GM18520 (cell line): ENCODE measurements around the gene ZNF385D.
"Not testable (repeated sequence)": the region's sequence is repeated elsewhere in the genome, so short reads cannot be mapped to it uniquely, and the experiment has no call there.

Source experiments
- ATAC-seq: cut with Tn5 transposase; IDR thresholded peaks from one replicate; pipeline ENCODE4 v1.9.1; 2021; ENCODE audit not compliant: unreplicated experiment

ZNF385D gene

DNA sequence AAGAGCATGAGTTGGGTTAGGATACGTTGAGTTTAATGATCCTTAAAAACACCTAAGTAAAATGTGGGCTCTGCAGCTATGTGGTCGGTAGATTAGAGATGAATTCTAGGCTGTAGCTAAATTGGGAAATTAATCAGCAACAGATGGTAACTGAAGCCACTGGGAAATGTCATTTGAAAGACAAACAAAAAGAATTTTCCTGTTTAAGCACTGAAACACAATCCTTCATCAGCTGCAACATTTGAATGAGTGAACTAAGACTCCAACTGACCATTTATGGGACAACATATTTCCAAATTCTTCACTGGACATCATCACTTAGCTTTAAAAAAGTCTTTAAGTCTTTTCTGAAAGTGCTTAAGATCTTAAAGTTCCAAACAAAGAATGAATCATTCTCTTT lies 226.9 kb downstream of the ZNF385D start:
- ATAC-seq, result no peak

DNA sequence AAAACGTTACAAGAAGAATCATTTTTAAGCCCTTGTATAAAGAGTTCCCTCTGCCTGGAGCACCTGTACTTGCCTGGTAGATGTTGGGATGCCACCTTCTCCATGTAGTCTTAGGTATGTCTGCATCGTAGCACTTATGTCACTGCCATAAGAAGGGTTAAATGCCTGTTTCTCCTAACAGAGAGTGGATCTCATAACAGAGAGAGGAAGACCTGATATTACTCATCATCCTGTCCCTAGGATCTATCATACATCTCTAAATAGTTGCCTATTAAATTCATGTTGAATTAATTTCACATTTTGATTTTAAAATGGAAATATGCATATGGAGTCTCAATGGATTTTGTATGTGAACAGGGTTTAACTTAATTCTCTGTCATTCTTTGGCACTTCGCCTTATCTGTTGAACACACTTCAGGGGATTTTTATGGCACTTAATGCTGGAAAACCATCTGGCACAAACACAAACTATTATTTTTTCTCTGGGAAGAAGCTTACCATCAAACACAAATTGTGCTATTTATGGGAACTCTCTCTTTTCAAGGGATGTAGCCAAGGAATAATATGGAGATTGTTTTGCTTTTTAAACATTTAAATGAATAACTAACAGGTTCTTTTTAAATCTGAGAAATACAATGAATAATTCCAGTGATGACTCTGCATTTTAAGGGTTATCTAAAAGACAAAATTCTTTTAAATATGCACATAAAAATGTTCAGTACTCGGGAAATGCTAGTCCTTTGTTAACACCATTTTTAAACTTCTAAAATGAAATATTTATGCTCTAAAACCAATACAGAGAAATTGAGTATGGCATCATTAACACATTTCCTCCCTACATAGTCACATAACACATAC lies 230.7 kb downstream of the ZNF385D start:
- no peak for ATAC-seq

DNA sequence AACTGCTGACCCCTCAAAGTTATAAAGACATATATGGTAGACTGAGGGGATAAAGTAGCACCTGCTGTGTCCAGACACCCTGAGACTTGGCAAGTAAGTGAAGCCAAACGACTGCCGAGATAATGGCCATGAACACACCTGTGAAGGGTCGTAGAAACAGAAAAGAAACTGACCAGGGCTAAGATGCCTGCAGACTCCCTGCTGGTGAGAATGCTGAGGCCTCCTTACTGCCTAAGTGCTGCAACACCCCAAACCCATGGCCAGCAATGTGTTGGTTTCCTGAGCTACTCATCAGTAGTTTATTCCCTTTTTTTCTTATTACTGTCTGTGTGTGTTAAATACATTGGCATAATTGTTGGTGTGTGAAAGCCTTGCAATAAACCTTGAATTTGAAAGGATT lies 233.8 kb downstream of the ZNF385D start:
- no peak for ATAC-seq

DNA sequence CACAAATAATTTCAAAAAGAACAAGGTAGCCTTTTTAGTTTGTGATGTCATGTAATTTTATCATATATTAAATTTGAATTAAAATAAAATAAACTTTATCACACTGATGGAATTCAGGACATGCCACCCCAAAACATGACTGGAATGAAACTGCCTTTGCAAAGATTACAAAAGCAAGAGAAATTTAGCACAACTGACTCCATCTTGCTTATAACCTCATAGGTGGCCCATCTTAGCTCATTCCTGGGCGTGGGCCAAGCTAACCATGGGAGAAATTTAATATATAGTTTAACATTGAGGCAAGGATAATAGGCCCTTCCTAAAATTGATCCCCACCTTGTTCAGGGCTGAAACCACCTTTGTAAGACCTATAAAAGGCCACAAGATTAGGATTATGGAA lies 235.6 kb downstream of the ZNF385D start:
- ATAC-seq, result no peak

DNA sequence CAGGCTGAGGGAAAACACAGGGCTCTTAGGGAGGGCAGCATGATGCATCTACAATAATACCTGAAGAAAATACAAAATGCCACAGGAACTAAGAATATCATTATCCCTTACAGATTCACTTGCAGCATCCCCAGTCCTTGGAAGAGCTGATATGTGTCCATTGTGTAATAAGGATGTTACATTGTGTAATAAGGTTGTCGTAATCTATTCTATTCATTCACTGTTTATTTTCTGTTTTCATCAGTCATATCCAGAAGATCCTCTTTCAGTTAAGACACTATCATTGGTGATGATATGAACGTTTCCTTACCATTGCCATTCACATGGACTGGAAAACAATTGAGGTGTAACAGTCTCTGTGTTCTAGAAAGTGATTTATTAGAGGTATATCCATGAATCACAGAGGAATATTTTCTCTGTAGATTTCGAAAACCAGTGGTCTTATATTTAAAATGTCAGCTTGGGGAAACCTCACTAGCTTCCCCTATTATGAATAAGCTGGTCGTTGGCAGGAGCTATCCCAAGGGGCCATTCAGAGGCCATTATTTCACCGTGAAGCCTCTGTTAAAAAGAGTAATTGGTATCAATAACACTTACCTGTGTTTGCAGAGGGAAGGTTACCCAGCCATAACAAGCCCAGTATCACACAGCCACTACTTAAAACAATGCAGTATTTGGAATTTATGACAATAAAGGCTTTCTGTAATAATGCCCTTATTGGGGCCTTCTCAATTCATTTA lies 241.1 kb downstream of the ZNF385D start:
- no peak for ATAC-seq

DNA sequence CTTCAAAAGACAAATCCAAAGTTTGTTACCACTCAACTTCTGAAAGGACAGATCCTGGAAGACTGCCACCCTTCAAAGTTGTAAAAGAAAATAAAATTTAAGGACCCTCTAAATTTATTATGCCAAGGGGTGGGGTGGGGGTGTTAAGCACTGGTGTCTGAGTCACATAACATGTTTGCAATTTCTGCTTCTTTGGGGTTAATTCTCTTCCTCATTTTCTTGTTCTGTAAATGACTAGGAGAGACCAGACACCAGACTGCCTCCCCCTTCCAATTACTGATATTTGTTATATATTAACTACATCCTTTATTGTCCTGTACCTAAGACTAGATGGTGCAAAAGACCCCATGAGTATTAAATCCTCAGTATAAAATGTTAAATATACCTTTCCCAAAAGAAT lies 242.8 kb downstream of the ZNF385D start:
- ATAC-seq, result no peak

DNA sequence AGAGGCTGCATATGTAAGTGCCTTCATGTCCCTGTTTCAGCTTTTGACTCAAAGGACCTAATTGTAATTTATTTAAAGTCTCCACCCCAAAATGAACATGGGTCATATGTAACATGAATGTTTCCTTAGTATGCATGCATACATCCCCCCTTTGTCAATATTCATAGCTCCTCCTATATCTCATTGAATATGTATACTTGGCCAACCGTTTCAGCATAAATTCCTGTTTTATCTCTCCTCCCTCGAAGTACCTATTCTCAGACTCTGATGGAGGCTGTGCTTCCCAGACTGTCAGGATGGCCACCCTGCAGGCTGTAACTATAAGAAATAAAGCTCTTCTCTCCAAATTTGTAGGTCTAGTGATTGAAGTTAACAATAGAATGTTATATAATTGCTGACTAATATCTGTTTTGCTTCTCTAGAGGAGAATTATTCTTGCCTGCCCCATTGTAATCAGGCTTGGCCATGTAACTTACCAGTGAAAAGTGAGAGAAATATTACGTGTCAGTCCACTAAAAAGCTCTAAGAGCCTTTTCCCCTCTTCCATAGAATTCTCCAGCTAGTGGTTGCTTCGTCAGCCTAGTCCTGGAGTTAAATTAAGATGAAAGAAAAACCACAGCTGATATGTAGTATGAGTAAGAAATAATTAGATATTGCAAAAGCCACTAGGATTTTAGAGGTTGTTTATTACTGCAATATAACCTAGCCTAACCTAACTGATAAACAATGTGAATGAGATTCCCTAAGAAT lies 245.1 kb downstream of the ZNF385D start:
- ATAC-seq, result no peak

DNA sequence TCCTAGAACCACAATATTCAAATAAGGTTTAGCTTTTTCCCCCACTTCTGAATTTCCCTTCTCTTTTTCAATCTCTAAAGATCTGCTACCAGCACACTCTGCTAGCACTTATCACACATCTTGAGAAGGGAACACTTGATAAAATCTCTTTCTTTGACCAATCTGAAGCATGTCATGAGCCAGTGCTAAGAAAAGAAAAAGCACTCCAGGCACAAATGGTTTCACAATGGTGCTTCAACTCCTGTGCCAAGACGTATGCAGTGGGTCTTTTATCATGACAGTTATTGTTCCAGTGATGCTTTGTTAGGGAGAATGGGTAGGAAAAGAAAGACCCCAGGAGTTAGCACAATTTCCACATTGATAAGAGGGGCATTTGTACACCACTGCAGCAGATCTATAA lies 248.4 kb downstream of the ZNF385D start:
- ATAC-seq, result no peak

DNA sequence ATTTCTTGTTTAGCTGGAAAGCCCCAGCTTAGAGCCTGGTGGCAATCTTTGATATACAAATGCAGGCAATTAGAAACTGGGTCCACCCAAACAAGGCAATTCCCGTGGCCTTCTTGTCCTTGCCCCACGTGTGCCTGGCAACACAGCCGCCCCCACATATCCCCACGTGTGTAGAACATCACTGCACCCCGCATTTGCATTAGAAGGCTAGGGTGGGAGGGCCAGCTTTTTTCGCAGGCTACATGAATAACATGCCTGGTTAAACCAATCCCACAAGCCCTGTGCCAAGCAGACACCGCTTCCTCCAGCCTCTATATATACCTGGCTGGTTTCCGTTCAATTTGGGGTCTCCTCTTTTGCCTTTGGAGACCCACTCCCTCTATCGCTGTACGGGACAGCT lies 250.2 kb downstream of the ZNF385D start:
- ATAC-seq, result no peak

DNA sequence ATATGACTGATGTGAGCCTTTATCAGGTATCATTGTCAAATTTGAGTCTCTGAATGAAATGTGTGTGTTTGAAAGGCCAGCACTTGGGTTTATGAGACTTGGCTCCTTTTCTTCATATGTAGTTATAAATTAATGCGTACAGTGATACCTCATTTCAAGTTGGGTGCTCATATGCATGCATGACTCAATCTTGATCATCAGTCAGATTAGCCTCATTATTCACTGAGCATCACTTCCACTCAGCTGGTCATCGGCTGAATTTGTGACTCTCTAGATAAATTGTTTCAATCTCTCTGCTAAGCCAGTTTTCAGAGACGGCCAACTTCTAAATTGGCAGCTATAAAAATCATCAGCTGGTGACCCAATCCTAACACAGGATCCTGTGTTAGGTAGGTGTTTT lies 260.3 kb downstream of the ZNF385D start:
- not testable (repeated sequence) for ATAC-seq

DNA sequence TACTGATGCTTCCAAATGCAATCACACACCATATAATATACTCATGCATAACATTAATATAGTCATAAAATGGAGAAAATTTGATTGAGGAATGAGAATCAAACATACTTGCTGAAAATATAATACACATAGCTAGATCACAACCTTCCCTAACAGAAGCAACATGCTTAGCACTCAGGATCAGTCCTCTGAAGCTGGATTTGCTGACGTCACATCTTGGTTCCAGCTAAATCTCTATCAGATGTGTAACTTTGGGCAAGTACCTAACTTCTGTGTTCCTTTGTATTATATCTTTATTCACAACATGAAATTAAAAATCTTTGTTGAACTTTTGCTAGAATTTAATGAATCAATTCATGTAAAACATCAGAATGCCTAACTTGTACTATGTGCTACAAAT lies 263.5 kb downstream of the ZNF385D start:
- no peak for ATAC-seq

DNA sequence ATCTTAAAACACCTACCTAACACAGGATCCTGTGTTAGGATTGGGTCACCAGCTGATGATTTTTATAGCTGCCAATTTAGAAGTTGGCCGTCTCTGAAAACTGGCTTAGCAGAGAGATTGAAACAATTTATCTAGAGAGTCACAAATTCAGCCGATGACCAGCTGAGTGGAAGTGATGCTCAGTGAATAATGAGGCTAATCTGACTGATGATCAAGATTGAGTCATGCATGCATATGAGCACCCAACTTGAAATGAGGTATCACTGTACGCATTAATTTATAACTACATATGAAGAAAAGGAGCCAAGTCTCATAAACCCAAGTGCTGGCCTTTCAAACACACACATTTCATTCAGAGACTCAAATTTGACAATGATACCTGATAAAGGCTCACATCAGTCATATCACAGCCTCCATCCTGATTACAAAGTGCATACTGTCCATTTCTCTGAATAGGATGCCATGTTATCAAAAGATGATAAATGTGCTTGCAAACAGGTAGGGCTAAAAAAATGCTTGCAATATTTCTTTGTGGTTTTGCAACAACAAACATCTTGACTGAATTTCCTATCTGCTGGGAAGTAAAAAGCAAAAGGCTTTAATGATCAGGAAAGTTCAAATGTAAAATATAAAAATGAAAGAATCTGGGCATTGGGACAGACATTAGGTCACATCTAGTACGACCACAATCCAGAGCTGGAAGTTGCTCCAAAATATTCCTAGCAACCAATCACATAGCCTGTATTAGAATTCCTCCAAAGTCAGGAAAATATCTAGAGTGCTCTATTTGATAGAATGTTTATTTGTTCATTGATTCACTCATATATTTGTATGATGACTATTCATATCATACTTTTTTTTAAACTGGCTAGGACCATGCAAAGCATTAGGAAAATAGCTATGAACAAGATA lies 264.7 kb downstream of the ZNF385D start:
- ATAC-seq, result not testable (repeated sequence)

DNA sequence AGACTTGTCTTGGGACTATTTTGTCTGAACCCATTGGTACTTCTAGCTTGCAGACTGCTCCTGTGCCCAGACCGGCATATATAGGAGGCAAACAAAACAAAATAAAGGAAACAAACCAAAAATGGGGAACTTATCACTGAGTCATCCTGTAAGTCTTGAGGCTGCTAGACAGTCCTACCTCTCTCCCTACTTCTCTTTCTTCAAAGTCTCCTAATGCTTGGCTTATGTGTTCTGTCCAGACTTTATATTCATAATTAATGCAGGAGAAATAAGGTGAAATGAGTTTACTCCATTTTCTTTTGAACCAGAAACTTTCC lies 266.2 kb downstream of the ZNF385D start:
- no peak for ATAC-seq

DNA sequence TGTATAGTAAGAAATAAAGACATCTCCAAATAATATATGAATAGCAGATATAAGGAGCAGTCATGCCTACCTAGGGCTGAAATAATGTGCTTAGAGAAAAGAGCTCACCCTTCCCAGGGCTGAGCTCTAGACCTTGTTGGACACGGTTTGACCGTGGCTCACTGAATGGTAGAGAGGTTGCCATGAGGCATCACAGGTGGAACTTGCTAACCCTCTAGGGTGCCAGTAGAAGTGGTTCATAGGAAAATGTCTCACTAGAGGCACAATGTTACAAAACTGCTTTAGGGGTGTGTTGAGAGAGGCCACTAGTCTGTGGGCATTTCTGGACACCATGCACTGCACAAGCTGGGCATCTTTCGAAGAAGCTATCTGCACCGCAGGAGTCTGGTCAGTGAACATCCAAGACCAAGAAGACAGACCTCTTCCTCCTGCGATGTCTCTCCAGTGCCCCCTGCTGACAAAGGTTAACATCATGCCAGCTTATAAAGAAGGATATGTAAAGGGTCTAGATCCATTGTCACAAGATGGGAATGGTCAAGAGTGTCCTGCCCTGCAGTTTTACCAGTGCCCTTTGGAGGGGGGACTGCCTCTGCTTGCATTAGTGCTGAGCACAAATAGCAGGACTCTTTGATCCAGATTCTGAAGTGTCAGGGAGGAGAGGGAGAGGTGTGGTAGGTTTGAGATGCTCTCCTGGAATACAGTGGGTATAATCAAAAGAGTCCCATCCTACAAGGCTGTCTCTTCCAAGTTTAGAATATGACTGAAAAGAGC lies 266.8 kb downstream of the ZNF385D start:
- ATAC-seq, result no peak

DNA sequence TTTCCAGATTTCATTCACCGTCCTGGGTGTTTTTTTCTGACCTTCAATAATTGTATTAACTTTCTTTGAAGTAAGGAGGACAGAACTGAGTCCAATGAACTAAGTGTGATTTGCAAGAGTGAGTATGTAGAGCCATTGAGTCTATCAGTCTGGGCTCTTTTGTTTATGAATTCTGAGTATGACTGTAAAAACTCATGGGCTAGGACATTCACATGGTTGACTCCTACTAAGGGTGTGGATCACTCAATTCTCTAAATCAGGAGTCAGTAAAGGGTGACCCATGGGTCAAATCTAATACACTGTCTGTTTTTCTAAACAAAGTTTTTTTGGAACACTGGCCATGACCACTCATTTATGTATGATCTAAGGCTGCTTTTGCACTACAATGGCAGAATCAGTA lies 269.0 kb downstream of the ZNF385D start:
- no peak for ATAC-seq

DNA sequence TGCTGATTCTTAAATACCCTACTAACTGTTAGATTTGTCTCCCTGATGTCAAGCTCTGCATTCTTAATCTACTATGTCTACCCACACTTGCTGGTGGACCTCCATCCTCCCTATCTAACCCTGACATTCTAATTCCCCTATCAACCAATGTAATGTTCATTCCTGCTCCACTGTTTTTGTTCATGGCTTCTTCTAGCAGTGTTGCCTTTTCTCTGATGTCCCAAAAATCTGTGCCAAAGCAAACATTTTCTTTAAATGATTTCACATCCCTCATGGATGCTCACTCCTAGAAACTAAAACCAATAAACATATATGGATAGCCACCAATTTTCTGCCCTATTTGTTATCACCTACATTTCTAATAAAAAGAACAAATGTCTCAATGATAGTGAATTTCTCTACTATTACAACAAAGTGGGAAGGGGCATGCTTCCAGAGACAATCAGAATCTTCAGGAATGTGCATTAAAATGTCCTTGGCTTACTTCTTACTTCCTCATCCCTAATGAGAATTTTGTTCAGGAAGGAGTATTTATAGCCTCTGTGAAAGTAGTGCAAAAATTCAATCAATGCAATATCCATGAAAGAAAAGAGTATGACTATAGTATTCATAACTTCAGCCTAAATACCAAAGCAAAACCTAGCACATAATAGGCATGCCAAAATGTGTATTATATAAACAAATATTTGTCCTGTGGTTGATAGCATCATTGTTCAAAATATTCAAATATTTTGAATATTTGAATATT lies 273.3 kb downstream of the ZNF385D start:
- ATAC-seq, result no peak

DNA sequence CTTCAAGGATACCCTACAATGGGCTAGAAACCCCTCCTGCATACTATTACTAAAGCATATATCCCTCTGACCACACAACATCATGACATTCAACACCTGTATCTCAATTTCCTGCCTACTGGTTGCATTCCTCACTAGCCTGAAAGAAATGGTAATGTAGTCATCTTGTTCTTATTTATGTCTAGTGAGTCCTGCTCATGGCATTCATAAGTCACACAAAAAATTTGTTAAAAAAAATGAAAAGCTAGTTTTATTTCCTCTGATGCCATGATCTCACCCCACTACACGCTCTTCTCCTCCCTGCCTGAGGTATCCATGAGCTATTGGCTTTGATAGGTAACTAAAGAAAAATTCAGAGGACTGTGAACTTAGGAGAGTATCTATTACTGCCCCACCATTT lies 284.5 kb downstream of the ZNF385D start:
- ATAC-seq, result no peak

DNA sequence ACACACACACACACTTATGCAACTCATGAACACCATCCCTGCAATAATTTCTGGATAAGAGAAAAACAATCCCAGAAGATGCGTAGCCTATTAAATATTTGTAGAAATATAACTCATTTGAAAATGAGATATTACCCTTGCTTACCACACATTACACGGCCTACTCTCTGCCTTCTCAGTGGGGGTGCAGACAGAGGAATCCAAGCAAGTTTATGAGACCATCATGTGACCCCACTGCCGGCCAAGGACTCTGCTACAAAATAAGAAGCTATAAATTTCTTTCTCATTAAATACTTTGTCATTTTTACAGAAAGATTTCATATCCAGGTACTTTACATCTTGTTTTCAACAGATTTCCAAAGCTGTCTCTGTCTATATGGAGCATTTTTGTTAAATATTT lies 286.3 kb downstream of the ZNF385D start:
- no peak for ATAC-seq

DNA sequence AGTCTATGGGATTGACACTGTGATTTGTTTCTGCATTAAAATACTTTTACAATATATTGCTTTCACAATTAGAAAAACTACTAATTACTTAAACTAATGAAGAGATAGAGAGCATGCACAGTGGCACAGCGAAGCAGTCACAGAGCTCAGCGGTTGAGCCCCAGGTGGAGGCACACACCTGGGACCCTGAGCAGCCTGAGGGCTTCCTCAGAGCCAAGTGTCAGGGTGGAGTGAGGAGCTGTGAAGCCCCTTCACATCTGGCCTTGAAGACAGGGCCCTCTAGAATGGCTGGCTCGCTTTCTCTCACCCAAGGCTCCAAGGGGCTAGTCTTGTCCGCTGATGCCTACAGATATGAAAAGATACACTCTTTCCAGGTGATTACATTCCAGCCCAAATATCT lies 287.7 kb downstream of the ZNF385D start:
- no peak for ATAC-seq
